Measurements from ENCODE around the gene EXOC3L4. TPM values are rescaled to one million over a fixed set of nuclear protein-coding genes. Genes with fewer than 3 reads are reported as not detected.
A peak's percentile ranks its signal among the peaks of the same experiment; 100 is the strongest.

Gene EXOC3L4
- total RNA-seq, 1 experiment from 2014 or later: 6.3 TPM

GRCh38 chr14:103130965-103131364, 36.4 kb downstream of the EXOC3L4 start:
- no peaks in the 10 kb centered on the region for H3K27me3 Mint-ChIP-seq (ENCODE audit: insufficient read depth, unreplicated experiment)
- BruUV-seq (replicated peaks): no TSS peak
- peaks cover 7% of the 10 kb centered on the region for H3K4me1 ChIP-seq
- intact Hi-C loops (cut with micrococcal nuclease; ENCODE audit: unreplicated experiment): no loop called here
- H3K36me3 Mint-ChIP-seq (ENCODE audit: insufficient read depth, unreplicated experiment): no peaks in the 10 kb centered on the region
- H3K4me3 Mint-ChIP-seq (ENCODE audit: unreplicated experiment): no peak overlapping the region
- no peaks in the 10 kb centered on the region for H3K36me3 ChIP-seq (ENCODE audit: control insufficient read depth, insufficient read depth, low read length)
- CTCF ChIA-PET: no interaction called here
- no peaks in the 10 kb centered on the region for H3K9me3 ChIP-seq
- peak overlapping the region; percentile 2 for H3K27ac Mint-ChIP-seq (ENCODE audit: unreplicated experiment)
- POLR2A ChIA-PET: no interaction called here
- DNase-seq: no peak
- TF ChIP-seq CTCF (IDR thresholded peaks at IDR 0.05; ENCODE audit: insufficient read depth in 1 of 2, low read depth in 1 of 2, low read length in 1 of 2, severe bottlenecking in 1 of 2, unreplicated experiment in 1 of 2): no peak
- no peaks in the 10 kb centered on the region for H3K27me3 ChIP-seq (replicated peaks; ENCODE audit: control insufficient read depth, insufficient read depth, low read length)
- no peaks in the 10 kb centered on the region for H3K9me3 Mint-ChIP-seq (ENCODE audit: unreplicated experiment)
- no peak overlapping the region for H3K4me3 ChIP-seq (ENCODE audit: low read depth, low read length)
- H3K4me1 Mint-ChIP-seq (ENCODE audit: low read depth, unreplicated experiment): peaks cover 6% of the 10 kb centered on the region

- Mint-ChIP-seq H3K9me3 (ENCODE audit: unreplicated experiment) (no peaks in the 10 kb centered on the region), H3K4me3 (ENCODE audit: unreplicated experiment) (no peak overlapping the region), H3K4me1 (ENCODE audit: low read depth, unreplicated experiment) (peaks cover under 1% of the 10 kb centered on the region), H3K27ac (ENCODE audit: unreplicated experiment) (peak overlapping the region; percentile 2), H3K36me3 (ENCODE audit: insufficient read depth, unreplicated experiment) (no peaks in the 10 kb centered on the region), H3K27me3 (ENCODE audit: insufficient read depth, unreplicated experiment) (no peaks in the 10 kb centered on the region)
- intact Hi-C loops (cut with micrococcal nuclease; ENCODE audit: unreplicated experiment): no loop called here
- TF ChIP-seq CTCF (IDR thresholded peaks at IDR 0.05; ENCODE audit: insufficient read depth in 1 of 2, low read depth in 1 of 2, low read length in 1 of 2, severe bottlenecking in 1 of 2, unreplicated experiment in 1 of 2): no peak
- CTCF ChIA-PET: no interaction called here
- peaks cover 7% of the 10 kb centered on the region for H3K4me1 ChIP-seq
- H3K4me3 ChIP-seq (ENCODE audit: low read depth, low read length): no peak overlapping the region
- POLR2A ChIA-PET: no interaction called here
- no peaks in the 10 kb centered on the region for H3K27me3 ChIP-seq (replicated peaks; ENCODE audit: control insufficient read depth, insufficient read depth, low read length)
- no peak for DNase-seq
- BruUV-seq (replicated peaks): no TSS peak
- no peaks in the 10 kb centered on the region for H3K36me3 ChIP-seq (ENCODE audit: control insufficient read depth, insufficient read depth, low read length)
- no peaks in the 10 kb centered on the region for H3K9me3 ChIP-seq
Observed at GRCh38 chr14:103131580-103131979, 37.1 kb downstream of the EXOC3L4 start.

GRCh38 chr14:103132381-103133209, 38.1 kb downstream of the EXOC3L4 start:
- Histone ChIP-seq H3K27me3 (replicated peaks; ENCODE audit: control insufficient read depth, insufficient read depth, low read length) (no peaks in the 10 kb centered on the region), H3K4me1 (peaks cover 9% of the 10 kb centered on the region), H3K4me3 (ENCODE audit: low read depth, low read length) (no peak overlapping the region), H3K9me3 (no peaks in the 10 kb centered on the region), H3K36me3 (ENCODE audit: control insufficient read depth, insufficient read depth, low read length) (no peaks in the 10 kb centered on the region)
- BruUV-seq (replicated peaks): no TSS peak
- intact Hi-C loops (cut with micrococcal nuclease; ENCODE audit: unreplicated experiment): no loop called here
- Mint-ChIP-seq H3K36me3 (ENCODE audit: insufficient read depth, unreplicated experiment) (no peaks in the 10 kb centered on the region), H3K27me3 (ENCODE audit: insufficient read depth, unreplicated experiment) (no peaks in the 10 kb centered on the region), H3K27ac (ENCODE audit: unreplicated experiment) (no peak overlapping the region), H3K9me3 (ENCODE audit: unreplicated experiment) (no peaks in the 10 kb centered on the region), H3K4me1 (ENCODE audit: low read depth, unreplicated experiment) (peaks cover 6% of the 10 kb centered on the region), H3K4me3 (ENCODE audit: unreplicated experiment) (no peak overlapping the region)
- CTCF ChIA-PET: no interaction called here
- DNase-seq: no peak
- no peak for TF ChIP-seq CTCF (IDR thresholded peaks at IDR 0.05; ENCODE audit: insufficient read depth in 1 of 2, low read depth in 1 of 2, low read length in 1 of 2, severe bottlenecking in 1 of 2, unreplicated experiment in 1 of 2)
- POLR2A ChIA-PET: no interaction called here
